GM13977 (cell line): ENCODE measurements around the gene RHBDL3.

Source experiments
- DNase-seq: peaks from one replicate; pipeline ENCODE4 v3.0.0; 2012; ENCODE audit warnings: low spot score
- in situ Hi-C: fragments of 300-500 bp; cut with MboI; formaldehyde crosslinking; loops from one replicate; pipeline ENCODE4 v1.12.0; 2022; ENCODE audit warnings: low sequenced_read_pairs, low pct_unique_long_range_greater_than_20kb, mixed read lengths, inconsistent platforms; ENCODE audit not compliant: unreplicated experiment
- TF ChIP-seq, protein P1 (sequence below): IDR thresholded peaks from 2 replicates; pipeline ENCODE4 v1.5.1; 2012; ENCODE audit warnings: mild to moderate bottlenecking, control low read depth; ENCODE audit not compliant: insufficient read depth; ENCODE audit errors: extremely low read depth, missing control alignments

The RHBDL3 gene

DNA sequence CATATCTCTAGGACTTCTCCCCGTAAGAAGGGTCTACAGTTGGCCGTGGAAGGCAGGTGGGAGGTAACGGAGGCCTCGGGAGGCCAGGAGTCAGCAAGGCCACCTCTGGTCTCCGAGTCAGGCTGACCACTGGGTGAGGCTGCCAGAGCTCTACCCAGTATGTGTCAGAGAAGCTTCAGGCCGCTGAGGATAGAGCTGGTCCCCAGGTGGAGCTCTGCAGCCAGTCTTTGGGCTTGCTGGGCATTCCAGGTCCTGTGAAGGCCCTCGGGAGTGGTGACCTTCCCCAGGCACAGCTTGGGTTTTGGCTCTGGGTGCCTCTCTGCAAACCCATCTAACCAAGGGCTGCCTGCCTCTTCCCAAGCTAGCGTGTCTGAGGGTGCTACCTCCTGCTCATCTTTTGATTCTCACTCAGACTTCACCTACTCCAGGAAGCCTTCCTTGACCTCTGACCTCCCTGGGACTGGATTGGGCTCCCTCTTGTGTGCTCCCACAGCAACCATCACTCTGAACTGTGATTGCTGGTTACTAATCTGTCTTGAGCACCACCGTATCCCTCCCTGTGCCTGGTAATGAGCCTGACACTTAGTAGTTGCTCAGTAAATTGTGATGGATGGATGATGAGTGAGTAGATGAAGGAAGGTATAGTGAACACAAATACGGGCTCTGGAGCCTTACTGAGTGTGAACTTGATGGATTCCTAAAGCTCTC is 22.3 kb downstream of the RHBDL3 start:
- TF ChIP-seq, protein P1, sequence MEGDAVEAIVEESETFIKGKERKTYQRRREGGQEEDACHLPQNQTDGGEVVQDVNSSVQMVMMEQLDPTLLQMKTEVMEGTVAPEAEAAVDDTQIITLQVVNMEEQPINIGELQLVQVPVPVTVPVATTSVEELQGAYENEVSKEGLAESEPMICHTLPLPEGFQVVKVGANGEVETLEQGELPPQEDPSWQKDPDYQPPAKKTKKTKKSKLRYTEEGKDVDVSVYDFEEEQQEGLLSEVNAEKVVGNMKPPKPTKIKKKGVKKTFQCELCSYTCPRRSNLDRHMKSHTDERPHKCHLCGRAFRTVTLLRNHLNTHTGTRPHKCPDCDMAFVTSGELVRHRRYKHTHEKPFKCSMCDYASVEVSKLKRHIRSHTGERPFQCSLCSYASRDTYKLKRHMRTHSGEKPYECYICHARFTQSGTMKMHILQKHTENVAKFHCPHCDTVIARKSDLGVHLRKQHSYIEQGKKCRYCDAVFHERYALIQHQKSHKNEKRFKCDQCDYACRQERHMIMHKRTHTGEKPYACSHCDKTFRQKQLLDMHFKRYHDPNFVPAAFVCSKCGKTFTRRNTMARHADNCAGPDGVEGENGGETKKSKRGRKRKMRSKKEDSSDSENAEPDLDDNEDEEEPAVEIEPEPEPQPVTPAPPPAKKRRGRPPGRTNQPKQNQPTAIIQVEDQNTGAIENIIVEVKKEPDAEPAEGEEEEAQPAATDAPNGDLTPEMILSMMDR: no peak
- DNase-seq: no peak

DNA sequence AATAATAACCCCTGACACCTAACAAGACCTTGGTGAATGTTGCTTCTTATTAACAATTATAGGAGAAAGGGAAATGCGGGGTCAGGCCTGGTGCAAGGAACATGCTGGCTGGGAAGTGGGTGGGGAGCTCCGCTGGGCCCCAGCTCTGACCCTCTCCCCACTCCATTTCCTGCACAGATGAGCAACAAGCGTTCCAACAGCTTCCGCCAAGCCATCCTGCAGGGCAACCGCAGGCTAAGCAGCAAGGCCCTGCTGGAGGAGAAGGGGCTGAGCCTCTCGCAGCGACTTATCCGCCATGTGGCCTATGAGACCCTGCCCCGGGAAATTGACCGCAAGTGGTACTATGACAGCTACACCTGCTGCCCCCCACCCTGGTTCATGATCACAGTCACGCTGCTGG is 23.0 kb downstream of the RHBDL3 start:
- in situ Hi-C loops: no loop called here
- DNase-seq: no peak
- TF ChIP-seq, protein P1: no peak

More for the DNA sequence above, 22.3 kb downstream of the RHBDL3 start:
- in situ Hi-C loops: no loop called here

DNA sequence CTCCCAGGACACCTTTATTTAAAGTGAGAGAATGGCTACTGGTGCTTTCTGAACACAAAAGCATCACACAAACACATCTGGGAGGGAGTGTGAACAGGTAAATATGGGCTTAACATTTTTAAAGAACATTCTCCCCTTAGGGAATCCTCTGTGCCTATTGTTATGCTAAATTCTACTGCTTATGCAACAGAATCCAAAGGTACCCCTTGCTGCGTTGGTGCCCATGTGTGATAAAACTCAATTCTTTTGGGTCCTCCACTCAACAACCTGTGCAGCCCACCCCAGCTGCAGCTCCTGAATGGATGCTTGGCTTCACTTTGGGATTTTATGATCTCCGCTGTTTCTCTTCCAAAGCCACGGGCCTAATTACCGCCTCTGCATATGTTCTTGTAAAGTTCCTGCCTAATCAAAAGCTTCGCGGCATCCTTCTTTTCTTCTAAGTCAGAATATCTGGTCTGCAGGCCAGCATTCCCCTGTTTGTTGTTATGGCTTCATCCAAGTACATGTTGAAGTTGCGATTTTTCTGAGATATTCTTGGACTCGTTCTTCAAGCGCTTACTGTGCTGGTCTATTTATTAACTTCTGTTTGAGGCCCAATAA is 23.9 kb downstream of the RHBDL3 start:
- TF ChIP-seq, protein P1: no peak
- in situ Hi-C loops: no loop called here
- no peak for DNase-seq

DNA sequence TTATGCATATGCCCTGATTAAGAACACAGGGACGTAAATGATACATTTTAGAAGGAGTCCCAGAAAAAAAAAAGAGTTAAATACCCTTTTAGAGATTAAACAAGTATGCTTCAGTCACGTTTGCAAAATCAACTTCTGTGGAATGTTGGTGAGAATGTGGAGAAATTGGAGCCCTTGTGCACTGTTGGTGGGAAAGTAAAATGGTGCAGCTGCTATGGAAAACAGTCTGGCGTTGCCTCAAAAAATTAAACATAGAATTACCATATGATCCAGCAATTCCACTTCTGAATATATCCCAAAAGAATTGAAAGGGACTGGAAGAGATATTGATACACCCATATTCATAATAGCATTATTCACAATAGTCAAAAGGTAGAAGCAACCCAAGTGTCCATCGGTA is 26.5 kb downstream of the RHBDL3 start:
- in situ Hi-C loops: no loop called here
- DNase-seq: no peak
- TF ChIP-seq, protein P1: no peak

DNA sequence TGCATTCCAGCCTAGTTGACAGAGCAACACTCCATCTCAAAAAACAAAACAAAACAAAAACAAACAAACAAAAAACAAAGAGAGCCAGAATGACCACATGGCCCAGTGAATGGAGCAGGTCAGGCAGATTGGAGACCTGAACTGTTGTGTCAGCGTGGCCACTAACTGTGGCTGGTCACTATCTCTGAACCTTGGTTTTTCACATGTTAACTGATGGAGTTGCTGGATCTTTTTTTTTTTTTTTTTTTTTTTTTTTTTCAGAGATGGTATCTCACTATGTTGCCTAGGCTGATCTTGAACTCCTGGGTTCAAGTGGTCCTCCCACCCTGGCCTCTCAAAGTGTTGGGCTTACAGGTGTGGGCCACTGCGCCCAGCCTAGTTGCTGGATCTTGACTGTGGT is 31.8 kb downstream of the RHBDL3 start:
- TF ChIP-seq, protein P1: no peak
- in situ Hi-C loops: no loop called here
- no peak for DNase-seq

DNA sequence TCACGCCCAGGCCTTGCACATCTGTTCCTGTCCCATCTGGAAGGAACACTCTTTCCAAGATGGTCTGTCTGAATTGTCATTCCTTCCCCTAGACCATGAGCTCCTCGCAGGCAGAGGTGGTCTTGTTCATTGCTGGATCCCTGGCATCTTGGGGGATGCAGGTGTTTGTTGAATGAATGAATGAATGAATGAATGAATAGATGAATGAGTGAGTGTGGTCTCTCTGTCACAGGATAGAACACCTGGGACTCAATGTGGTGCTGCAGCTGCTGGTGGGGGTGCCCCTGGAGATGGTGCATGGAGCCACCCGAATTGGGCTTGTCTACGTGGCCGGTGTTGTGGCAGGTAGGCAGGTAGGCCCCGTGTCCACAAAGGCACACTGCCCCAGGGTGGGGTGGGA is 32.2 kb downstream of the RHBDL3 start:
- TF ChIP-seq, protein P1: no peak
- in situ Hi-C loops: no loop called here
- no peak for DNase-seq

DNA sequence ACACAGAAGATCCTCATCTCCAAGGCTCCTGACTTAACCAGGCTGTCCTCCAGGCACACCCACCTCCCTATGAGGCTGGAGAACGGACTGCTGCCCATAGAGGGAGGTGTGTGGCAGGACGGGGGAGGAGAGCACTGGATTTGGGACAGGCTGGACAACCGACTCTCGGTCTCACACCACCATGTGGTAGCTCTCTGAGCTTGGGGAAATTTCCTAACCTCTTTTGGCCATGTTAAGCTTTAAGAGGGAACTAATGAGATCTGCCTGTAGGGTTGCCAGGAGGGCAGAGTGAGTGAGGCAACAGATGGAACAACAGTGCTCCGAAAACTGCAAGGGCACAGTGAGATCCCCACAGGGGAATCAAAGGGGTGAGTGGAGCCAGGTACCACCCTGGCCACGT is 32.7 kb downstream of the RHBDL3 start:
- TF ChIP-seq, protein P1: no peak
- DNase-seq: no peak
- in situ Hi-C loops: no loop called here
